Measurements from ENCODE around the gene USP49. TPM values are rescaled to one million over a fixed set of nuclear protein-coding genes. Genes with fewer than 3 reads are reported as not detected.

The USP49 gene
- total and polyA plus RNA-seq, 8 donors: 0.50 to 26.3 (median 4.6) TPM

GRCh38 chr6:41780551-41781365, 114.4 kb downstream of the USP49 start, which contains the start of gene PRICKLE4:
TSS of gene PRICKLE4 (plus strand) at chr6:41780782. CDS start at chr6:41783474, 2,692 bp downstream.
- DNase-seq: peak; percentile 81 to 82
- peaks cover 0 to 16% (median 16%) of the 10 kb centered on the region in 4 donors for H3K36me3 ChIP-seq
- peak in 2 of 3 donors; percentile 62 to 63 for TF ChIP-seq POLR2AphosphoS5 (IDR thresholded peaks at IDR 0.05)
- TF ChIP-seq EP300 (IDR thresholded peaks at IDR 0.05): no peak
- peak within 1 kb of the TSS; percentile 67 to 91 (median 70) for H3K4me3 ChIP-seq
- H3K4me1 ChIP-seq: peaks cover 39 to 89% (median 65%) of the 10 kb centered on the region in 4 donors
- 1 to 2% (median 1%) methylated on average over 10 to 36 of the region's 36 CpGs for WGBS, 5 donors
- no peaks in the 10 kb centered on the region for H3K27me3 ChIP-seq
- intact Hi-C loops (cut with DNase I; ENCODE audit: low total_unique reads): loop anchor here (10.0 kb wide), 1 partner anchor 264 kb away; no protein-coding TSS in a partner anchor
- peak within 1 kb of the TSS; percentile 82 to 94 (median 90) for H3K27ac ChIP-seq
- H3K9me3 ChIP-seq: no peaks in the 10 kb centered on the region

- peak; percentile 99 for DNase-seq
- peaks cover under 1 to 24% (median 24%) of the 10 kb centered on the region in 4 donors for H3K36me3 ChIP-seq
- no peaks in the 10 kb centered on the region for H3K9me3 ChIP-seq
- TF ChIP-seq POLR2A (IDR thresholded peaks at IDR 0.05) (no peak), POLR2AphosphoS5 (IDR thresholded peaks at IDR 0.05) (peak; percentile 36 to 88 (median 84)), EP300 (IDR thresholded peaks at IDR 0.05) (no peak), CTCF (IDR thresholded peaks at IDR 0.05) (peak in 6 of 7 experiments; percentile 5 to 95 (median 92))
- intact Hi-C loops (cut with DNase I; ENCODE audit: low total_unique reads): loop anchor here (10.0 kb wide), 1 partner anchor 265 kb away; no protein-coding TSS in a partner anchor
- peak within 1 kb of the TSS; percentile 67 to 91 (median 70) for H3K4me3 ChIP-seq
- WGBS, 5 donors: 0 to 1% (median 1%) methylated on average over 32 to 72 of the region's 73 CpGs
- H3K4me1 ChIP-seq: peaks cover 32 to 89% (median 64%) of the 10 kb centered on the region in 4 donors
- peak within 1 kb of the TSS; percentile 82 to 94 (median 90) for H3K27ac ChIP-seq
- no peaks in the 10 kb centered on the region for H3K27me3 ChIP-seq
Observed at GRCh38 chr6:41779788-41780550, 115.2 kb downstream of the USP49 start, which contains the start of gene FRS3. TSS of gene FRS3 (minus strand) at chr6:41779900. CDS start at chr6:41776987, 2,913 bp downstream.

- H3K4me1 ChIP-seq: peaks cover 27 to 89% (median 60%) of the 10 kb centered on the region in 4 donors
- H3K27me3 ChIP-seq: no peaks in the 10 kb centered on the region
- peaks cover 7 to 31% (median 30%) of the 10 kb centered on the region in 4 donors for H3K36me3 ChIP-seq
- peak overlapping the region; percentile 46 to 94 (median 88) for H3K27ac ChIP-seq
- no peaks in the 10 kb centered on the region for H3K9me3 ChIP-seq
- 3 to 19% (median 3%) methylated on average over 5 to 16 of the region's 16 CpGs for WGBS, 5 donors
- TF ChIP-seq EP300 (IDR thresholded peaks at IDR 0.05) (no peak), POLR2A (IDR thresholded peaks at IDR 0.05) (no peak), CTCF (IDR thresholded peaks at IDR 0.05) (no peak), POLR2AphosphoS5 (IDR thresholded peaks at IDR 0.05) (no peak)
- H3K4me3 ChIP-seq: peak overlapping the region; percentile 67 to 91 (median 70)
- intact Hi-C loops (cut with DNase I; ENCODE audit: low total_unique reads): no loop called here
- no peak for DNase-seq
Observed at GRCh38 chr6:41779336-41779735, 115.8 kb downstream of the USP49 start.

GRCh38 chr6:41778895-41779294, 116.3 kb downstream of the USP49 start:
- Histone ChIP-seq H3K9me3 (no peaks in the 10 kb centered on the region), H3K4me3 (peak overlapping the region; percentile 67 to 91 (median 70)), H3K4me1 (peaks cover 23 to 89% (median 56%) of the 10 kb centered on the region in 4 donors), H3K36me3 (peaks cover 10 to 35% (median 35%) of the 10 kb centered on the region in 4 donors), H3K27ac (peak overlapping the region in 4 of 5 donors; percentile 46 to 94 (median 82)), H3K27me3 (no peaks in the 10 kb centered on the region)
- no peak for DNase-seq
- WGBS, 5 donors: 33 to 57% (median 44%) methylated on average over 6 of the region's 6 CpGs
- TF ChIP-seq POLR2AphosphoS5 (IDR thresholded peaks at IDR 0.05) (no peak), POLR2A (IDR thresholded peaks at IDR 0.05) (no peak), CTCF (IDR thresholded peaks at IDR 0.05) (no peak), EP300 (IDR thresholded peaks at IDR 0.05) (no peak)
- intact Hi-C loops (cut with DNase I; ENCODE audit: low total_unique reads): no loop called here

Data from stomach (tissue), 9 donors.